Raji (cell line): ENCODE measurements around the gene CRYBA2.

Experiments
- POLR2A ChIP-seq: IDR thresholded peaks from 2 replicates; pipeline ENCODE4 v1.6.1; 2011; ENCODE audit warnings: low read depth, low read length, control low read depth; ENCODE audit not compliant: insufficient read depth

Gene CRYBA2

GRCh38 chr2:218983263-218983933, 9.8 kb downstream of the CRYBA2 start:
- TF ChIP-seq POLR2A, result no peak

- TF ChIP-seq POLR2A, result no peak
Measured at GRCh38 chr2:218982586-218983262, 10.5 kb downstream of the CRYBA2 start.

GRCh38 chr2:218981881-218982585, 11.2 kb downstream of the CRYBA2 start:
- no peak for TF ChIP-seq POLR2A

- no peak for TF ChIP-seq POLR2A
Measured at GRCh38 chr2:218981390-218981880, 11.8 kb downstream of the CRYBA2 start.

GRCh38 chr2:218980735-218981389, 12.4 kb downstream of the CRYBA2 start:
- TF ChIP-seq POLR2A, result no peak

GRCh38 chr2:218979846-218980734, 13.1 kb downstream of the CRYBA2 start:
- TF ChIP-seq POLR2A, result no peak

GRCh38 chr2:218975060-218975777, 18.0 kb downstream of the CRYBA2 start:
- no peak for TF ChIP-seq POLR2A

GRCh38 chr2:218970894-218971293, 22.3 kb downstream of the CRYBA2 start:
- TF ChIP-seq POLR2A, result no peak

GRCh38 chr2:218964041-218964771, 29.0 kb downstream of the CRYBA2 start:
- TF ChIP-seq POLR2A, result no peak

- no peak for TF ChIP-seq POLR2A
Measured at GRCh38 chr2:218963601-218964000, 29.6 kb downstream of the CRYBA2 start.

GRCh38 chr2:218962859-218963492, 30.2 kb downstream of the CRYBA2 start:
- TF ChIP-seq POLR2A, result no peak

GRCh38 chr2:218961651-218962570, 31.3 kb downstream of the CRYBA2 start:
- TF ChIP-seq POLR2A, result no peak

- no peak for TF ChIP-seq POLR2A
Measured at GRCh38 chr2:218961229-218961628, 32.0 kb downstream of the CRYBA2 start.
